GF-D8 (cell line): ENCODE measurements around the gene BCAR3.
"Not testable (repeated sequence)": the region's sequence is repeated elsewhere in the genome, so short reads cannot be mapped to it uniquely, and the experiment has no call there.

Experiments used
- DNase-seq: peaks from one replicate; lab custom pipeline; 2025; lab: John Stamatoyannopoulos, UW

BCAR3 gene

GRCh38 chr1:93669369-93669768 lies 12.3 kb downstream of the BCAR3 start:
- DNase-seq, result no peak

GRCh38 chr1:93668951-93669350 lies 12.7 kb downstream of the BCAR3 start:
- no peak for DNase-seq

GRCh38 chr1:93668121-93668520 lies 13.5 kb downstream of the BCAR3 start:
- DNase-seq, result no peak

- DNase-seq, result no peak
Measured at GRCh38 chr1:93667642-93668041, 14.0 kb downstream of the BCAR3 start.

GRCh38 chr1:93666613-93667384 lies 14.8 kb downstream of the BCAR3 start:
- DNase-seq, result no peak

- no peak for DNase-seq
Measured at GRCh38 chr1:93665015-93665414, 16.6 kb downstream of the BCAR3 start.

- no peak for DNase-seq
Measured at GRCh38 chr1:93663208-93663614, 18.4 kb downstream of the BCAR3 start.

GRCh38 chr1:93662481-93663207 lies 19.0 kb downstream of the BCAR3 start:
- DNase-seq, result no peak

GRCh38 chr1:93661829-93662474 lies 19.7 kb downstream of the BCAR3 start:
- no peak for DNase-seq

- DNase-seq, result not testable (repeated sequence)
Measured at GRCh38 chr1:93661341-93661740, 20.3 kb downstream of the BCAR3 start.

GRCh38 chr1:93659822-93660503 lies 21.7 kb downstream of the BCAR3 start:
- DNase-seq, result no peak

GRCh38 chr1:93658188-93658587 lies 23.4 kb downstream of the BCAR3 start:
- DNase-seq, result no peak

GRCh38 chr1:93656491-93656890 lies 25.1 kb downstream of the BCAR3 start:
- DNase-seq, result no peak

GRCh38 chr1:93653656-93654055 lies 28.0 kb downstream of the BCAR3 start:
- no peak for DNase-seq

- no peak for DNase-seq
Measured at GRCh38 chr1:93652323-93652949, 29.2 kb downstream of the BCAR3 start.

- no peak for DNase-seq
Measured at GRCh38 chr1:93651695-93652094, 29.9 kb downstream of the BCAR3 start.

- DNase-seq, result not testable (repeated sequence)
Measured at GRCh38 chr1:93650159-93650558, 31.5 kb downstream of the BCAR3 start.

GRCh38 chr1:93649231-93649630 lies 32.4 kb downstream of the BCAR3 start:
- DNase-seq, result no peak

GRCh38 chr1:93648656-93649055 lies 33.0 kb downstream of the BCAR3 start:
- no peak for DNase-seq

GRCh38 chr1:93641527-93641926 lies 40.1 kb downstream of the BCAR3 start:
- DNase-seq, result no peak

GRCh38 chr1:93640656-93641440 lies 40.8 kb downstream of the BCAR3 start:
- DNase-seq, result no peak
